HL-60 (cell line): ENCODE data around the gene P3H3.
"Not testable (repeated sequence)": the region's sequence is repeated elsewhere in the genome, so short reads cannot be mapped to it uniquely, and the experiment has no call there.

ENCODE experiments used
- POLR2AphosphoS5 ChIP-seq: IDR thresholded peaks from 2 replicates; pipeline ENCODE4 v1.6.1; 2012; ENCODE audit warnings: low read depth
- TF ChIP-seq, protein P1 (sequence below): IDR thresholded peaks from one replicate; pipeline ENCODE4 v1.5.1; 2011; ENCODE audit warnings: low read length, control low read depth, inconsistent platforms; ENCODE audit not compliant: insufficient read depth

DNA sequence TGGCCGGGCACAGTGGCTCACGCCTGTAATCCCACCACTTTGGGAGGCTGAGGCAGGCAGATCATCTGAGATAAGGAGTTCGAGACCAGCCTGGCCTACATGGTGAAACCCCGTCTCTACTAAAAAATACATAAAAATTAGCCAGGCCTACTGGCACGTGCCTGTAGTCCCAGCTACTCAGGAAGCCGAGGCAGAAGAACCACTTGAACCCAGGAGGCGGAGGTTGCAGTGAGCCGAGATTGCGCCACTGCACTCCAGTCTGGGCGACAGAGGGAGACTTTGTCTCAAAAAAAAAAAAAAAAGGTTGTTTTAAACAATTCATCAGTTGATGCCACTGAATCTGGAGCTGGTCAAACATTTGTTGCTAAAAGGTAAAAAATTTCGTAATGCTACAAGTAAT lies 51.6 kb downstream of the P3H3 start:
- TF ChIP-seq, protein P1, sequence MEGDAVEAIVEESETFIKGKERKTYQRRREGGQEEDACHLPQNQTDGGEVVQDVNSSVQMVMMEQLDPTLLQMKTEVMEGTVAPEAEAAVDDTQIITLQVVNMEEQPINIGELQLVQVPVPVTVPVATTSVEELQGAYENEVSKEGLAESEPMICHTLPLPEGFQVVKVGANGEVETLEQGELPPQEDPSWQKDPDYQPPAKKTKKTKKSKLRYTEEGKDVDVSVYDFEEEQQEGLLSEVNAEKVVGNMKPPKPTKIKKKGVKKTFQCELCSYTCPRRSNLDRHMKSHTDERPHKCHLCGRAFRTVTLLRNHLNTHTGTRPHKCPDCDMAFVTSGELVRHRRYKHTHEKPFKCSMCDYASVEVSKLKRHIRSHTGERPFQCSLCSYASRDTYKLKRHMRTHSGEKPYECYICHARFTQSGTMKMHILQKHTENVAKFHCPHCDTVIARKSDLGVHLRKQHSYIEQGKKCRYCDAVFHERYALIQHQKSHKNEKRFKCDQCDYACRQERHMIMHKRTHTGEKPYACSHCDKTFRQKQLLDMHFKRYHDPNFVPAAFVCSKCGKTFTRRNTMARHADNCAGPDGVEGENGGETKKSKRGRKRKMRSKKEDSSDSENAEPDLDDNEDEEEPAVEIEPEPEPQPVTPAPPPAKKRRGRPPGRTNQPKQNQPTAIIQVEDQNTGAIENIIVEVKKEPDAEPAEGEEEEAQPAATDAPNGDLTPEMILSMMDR: not testable (repeated sequence)
- not testable (repeated sequence) for TF ChIP-seq POLR2AphosphoS5
